Measurements from ENCODE around the gene GPHN.
"Not testable (repeated sequence)": the region's sequence is repeated elsewhere in the genome, so short reads cannot be mapped to it uniquely, and the experiment has no call there.

GPHN gene

DNA sequence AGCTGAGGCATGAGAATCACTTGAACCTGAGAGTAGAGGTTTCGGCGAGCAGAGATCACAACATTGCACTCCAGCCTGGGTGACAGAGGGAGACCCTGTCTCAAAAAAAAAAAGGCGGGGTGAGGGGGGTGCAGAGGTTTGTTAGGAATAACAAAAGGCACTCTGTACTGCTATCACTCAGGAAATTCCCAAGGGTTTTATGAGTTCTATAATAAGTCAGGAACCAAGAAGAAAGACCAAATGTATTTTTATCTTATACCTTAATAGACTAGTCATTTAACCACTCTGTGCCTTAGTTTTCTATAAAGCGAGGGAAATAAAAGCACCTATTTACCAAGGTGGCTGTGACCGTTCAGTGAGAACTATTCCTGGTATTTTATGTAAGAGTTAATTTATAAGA lies 319.2 kb downstream of the GPHN start:
- DNase-seq = no peak

DNA sequence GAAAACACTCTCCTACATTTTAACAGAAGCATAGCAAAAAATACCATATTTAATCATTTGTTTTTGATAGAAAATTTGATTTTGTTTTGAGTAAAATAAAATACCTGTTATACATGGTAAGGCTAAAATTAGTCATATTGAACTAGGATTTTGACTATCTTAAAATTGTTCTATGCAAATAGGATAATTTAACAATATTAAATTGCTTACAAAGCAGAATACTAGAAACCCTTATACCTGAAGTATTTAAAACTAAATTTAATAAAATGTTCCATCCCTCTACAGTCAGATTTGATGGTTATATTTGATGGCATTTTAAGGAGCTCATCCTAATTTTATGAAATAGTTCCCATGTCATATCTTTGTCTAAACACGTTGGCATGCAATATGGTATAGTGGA lies 323.2 kb downstream of the GPHN start:
- no peak for DNase-seq

DNA sequence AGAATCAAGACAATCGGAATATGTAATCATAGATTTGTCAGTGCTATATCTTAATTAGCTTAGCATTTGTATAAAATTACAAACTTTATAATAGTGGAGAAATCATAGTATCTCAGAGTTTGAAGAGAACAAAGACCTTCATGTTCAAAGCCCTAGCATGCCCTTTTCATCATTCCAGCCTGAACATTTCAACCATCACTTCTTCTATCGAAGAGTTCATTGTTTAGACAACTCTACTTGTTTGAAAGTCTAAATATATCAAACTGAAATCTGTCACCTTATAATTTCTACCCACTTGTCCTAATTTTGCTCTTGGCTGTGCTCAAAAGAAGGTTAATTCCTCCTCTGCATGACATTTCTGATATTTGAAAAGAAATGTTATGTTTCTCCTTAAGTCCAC lies 325.9 kb downstream of the GPHN start:
- no peak for DNase-seq

DNA sequence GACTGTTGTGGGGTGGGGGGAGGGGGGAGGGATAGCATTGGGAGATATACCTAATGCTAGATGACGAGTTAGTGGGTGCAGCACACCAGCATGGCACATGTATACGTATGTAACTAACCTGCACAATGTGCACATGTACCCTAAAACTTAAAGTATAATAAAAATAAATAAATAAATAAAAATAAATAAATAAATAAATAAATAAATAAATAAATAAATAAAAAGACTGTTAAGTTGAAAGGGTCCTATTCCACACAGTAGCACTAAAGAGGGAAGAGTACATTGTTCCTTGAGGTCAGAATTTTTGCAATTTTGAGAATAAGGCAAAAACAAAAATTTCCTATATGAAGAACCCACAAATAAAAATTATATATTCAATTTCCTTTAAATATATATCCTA lies 329.5 kb downstream of the GPHN start:
- DNase-seq = not testable (repeated sequence)

GRCh38 chr14:66842911-66843512 lies 335.1 kb downstream of the GPHN start:
- no peak for DNase-seq

GRCh38 chr14:66850258-66850888 lies 342.4 kb downstream of the GPHN start:
- no peak for DNase-seq

DNA sequence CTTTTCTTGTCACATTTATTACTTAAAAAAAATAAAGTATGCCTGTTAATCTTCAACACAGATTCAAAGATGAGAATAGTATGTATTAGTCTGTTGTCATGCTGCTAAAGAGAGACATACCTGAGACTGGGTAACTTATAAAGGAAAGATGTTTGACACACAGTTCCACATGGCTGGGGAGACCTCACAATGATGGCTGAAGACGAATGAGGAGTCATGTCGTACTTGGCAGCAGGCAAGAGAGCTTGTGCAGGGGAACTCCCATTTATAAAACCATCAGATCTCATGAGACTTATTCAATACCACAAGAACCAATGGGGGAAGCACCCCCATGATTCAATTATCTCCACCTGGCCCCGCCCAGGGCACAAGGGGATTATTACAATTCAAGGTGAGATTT lies 345.4 kb downstream of the GPHN start:
- no peak for DNase-seq

- no peak for DNase-seq
Observed at GRCh38 chr14:66857867-66858266, 349.9 kb downstream of the GPHN start.

DNA sequence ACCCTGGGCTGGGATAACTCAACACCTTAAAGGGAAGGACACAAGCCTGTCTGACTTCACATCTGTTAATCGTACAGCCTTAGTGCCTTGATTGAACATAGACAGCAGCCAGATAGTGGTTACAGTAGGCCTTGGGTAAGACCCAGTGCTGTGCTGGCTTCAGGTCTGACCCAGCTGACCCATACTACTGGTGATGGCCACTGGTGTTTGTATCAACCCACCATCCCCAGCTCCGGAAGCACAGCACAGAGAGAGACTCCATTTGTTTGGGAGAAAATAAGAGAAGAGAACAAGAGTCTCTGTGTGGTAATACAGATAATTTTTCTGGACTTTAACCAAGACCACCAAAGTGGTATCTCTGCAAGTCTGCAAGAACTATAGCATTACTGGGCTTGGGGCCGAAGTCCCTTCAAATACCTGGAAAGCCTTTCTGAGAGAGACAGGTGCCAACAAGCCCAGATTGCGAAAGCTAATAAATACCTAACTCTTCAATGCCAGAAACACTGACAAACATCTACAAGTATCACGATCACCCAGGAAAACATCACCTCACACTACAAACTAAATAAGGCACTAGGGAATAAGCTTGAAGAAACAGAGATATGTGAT lies 351.2 kb downstream of the GPHN start:
- no peak for DNase-seq

- no peak for DNase-seq
Observed at GRCh38 chr14:66881596-66881995, 373.6 kb downstream of the GPHN start.

GRCh38 chr14:66884149-66884548 lies 376.2 kb downstream of the GPHN start:
- no peak for DNase-seq

GRCh38 chr14:66900719-66901118 lies 392.8 kb downstream of the GPHN start:
- DNase-seq = no peak

DNA sequence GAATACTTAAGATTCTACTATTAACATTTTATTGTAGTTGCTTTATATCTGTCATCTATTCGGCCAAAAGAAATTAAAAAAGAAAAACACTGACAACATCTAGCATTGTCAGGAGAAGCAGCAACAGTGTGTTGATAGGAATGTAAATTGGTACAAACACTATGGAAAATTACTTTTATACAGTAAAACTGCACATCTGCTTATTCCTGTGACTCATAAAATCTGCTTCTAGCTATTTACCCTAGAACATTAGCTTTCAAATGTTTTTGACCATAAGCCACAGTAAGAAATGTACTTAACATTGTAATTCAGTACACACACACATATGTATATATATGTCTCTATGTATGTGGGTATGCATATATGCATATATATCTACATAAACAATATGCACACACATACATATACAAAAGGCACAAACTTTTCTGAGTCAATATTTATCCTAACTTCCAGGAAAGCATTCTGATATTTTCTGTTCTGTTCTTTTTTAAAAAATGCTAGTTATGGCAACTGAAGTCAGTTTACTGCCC lies 402.4 kb downstream of the GPHN start:
- DNase-seq = no peak

- no peak for DNase-seq
Observed at GRCh38 chr14:66916421-66916820, 408.5 kb downstream of the GPHN start.

- DNase-seq = no peak
Observed at GRCh38 chr14:66918527-66918926, 410.6 kb downstream of the GPHN start.

GRCh38 chr14:66920196-66920595 lies 412.2 kb downstream of the GPHN start:
- no peak for DNase-seq

- DNase-seq = no peak
Observed at GRCh38 chr14:66923251-66923650, 415.3 kb downstream of the GPHN start.

- no peak for DNase-seq
Observed at GRCh38 chr14:66939409-66939808, 431.5 kb downstream of the GPHN start.

DNA sequence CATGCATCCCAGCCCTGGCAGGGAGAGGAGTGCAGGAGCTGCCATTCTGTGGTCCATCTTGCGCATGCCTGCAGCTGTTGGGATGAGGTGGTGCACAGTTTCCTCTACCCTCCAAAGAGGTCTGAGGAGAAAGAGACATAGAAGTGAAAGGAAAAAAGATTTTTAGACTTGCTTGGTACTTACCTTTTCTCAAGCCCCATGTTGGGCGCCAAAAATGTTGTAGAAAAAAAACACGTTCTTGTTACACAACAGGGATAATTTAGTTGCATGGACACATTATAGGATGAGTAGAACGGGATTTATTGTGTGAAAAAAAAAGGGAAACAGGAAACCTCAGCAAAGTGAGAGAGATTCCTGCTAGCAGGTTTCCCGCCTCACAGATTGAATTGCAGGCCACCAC lies 436.9 kb downstream of the GPHN start:
- no peak for DNase-seq

DNA sequence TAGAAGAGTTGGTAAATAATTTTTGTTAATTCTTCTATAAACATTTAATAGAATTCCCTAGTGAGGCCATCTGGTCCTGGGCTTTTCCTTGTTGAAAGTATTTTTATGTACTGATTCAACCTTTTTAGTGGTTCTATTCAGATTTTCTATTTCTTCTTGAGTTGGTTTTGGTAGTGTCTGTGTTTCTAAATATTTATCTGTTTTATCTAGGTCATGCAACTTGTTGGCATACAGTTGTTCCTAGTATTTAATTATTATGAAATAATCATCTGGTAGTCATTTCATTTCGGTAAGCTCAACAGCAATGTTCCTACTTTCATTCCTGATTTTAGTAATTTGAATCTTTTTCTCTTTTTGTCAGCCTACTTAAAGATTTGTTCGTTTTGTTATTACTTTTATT lies 447.2 kb downstream of the GPHN start:
- DNase-seq = no peak

DNA sequence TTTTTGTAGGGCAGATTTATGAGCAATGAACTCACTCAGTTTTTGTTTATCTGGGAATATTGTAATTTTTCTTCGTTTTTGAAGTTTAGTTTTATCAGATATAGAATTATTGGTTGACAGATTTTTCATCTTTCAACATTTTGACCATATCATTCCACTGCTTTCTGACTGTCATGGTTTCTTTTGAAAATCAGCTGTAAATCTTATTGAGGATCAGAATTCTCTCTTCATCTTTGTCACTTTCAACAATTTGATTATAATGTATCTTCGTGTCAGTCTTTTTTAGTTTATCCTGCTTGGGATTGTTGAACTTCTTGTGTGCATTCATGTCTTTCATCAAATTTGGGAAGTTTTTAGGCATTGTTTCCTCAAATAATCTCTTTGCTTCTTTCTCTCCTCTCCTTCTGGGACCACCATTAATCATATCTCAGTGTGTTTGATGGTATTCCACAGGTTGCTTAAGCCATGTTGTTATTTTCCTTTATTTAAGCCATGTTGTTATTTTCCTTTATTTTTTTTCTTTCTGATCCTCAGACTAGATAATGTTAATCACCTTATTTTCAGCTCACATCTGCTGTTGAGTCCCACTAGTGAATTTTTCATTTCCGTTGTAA lies 451.6 kb downstream of the GPHN start:
- no peak for DNase-seq

GRCh38 chr14:66965831-66966230 lies 457.9 kb downstream of the GPHN start:
- no peak for DNase-seq

- no peak for DNase-seq
Observed at GRCh38 chr14:66972469-66972868, 464.5 kb downstream of the GPHN start.

Data from right forelimb (tissue), 1 donor.